HepG2 (cell line): ENCODE measurements around the gene COASY. TPM values are rescaled to one million over a fixed set of nuclear protein-coding genes. Genes with fewer than 3 reads are reported as not detected.
A peak's percentile ranks its signal among the peaks of the same experiment; 100 is the strongest.

Experiments
- CEBPG ChIP-seq: IDR thresholded peaks from 2 replicates; pipeline ENCODE4 v1.6.1; 2016
- IKZF4 ChIP-seq: sonication (generic); formaldehyde crosslinking; IDR thresholded peaks from 2 replicates; pipeline ENCODE4 v1.5.1; 2020; ENCODE audit warnings: borderline replicate concordance, mild to moderate bottlenecking, low read depth, missing genetic modification reagents; ENCODE audit errors: not compliant biosample characterization
- JARID2 ChIP-seq: sonication (generic); formaldehyde crosslinking; IDR thresholded peaks from 2 replicates; pipeline ENCODE4 v1.8.1; 2023; ENCODE audit warnings: missing genetic modification reagents, inconsistent platforms; ENCODE audit not compliant: insufficient replicate concordance
- MAFK ChIP-seq, 2 experiments: IDR thresholded peaks in 1 of 2; conservative IDR thresholded peaks in 1 of 2; 2 replicates each; pipeline ENCODE4 v1.6.1; 2011; ENCODE audit warnings: improper control_type of control experiment in 2 of 2, low read length in 2 of 2
- PBX3 ChIP-seq: sonication (generic); formaldehyde crosslinking; IDR thresholded peaks from 2 replicates; pipeline ENCODE4 v1.8.1; 2023; ENCODE audit warnings: missing genetic modification reagents, inconsistent platforms, borderline replicate concordance
- POGK ChIP-seq: sonication (generic); formaldehyde crosslinking; conservative IDR thresholded peaks from 2 replicates; pipeline ENCODE4 v1.8.0; 2022; ENCODE audit warnings: mild to moderate bottlenecking, moderate library complexity, missing genetic modification reagents
- PRDM10 ChIP-seq: sonication (generic); formaldehyde crosslinking; IDR thresholded peaks from 2 replicates; pipeline ENCODE4 v1.4.0; 2020; ENCODE audit warnings: low read depth, missing genetic modification reagents
- SMARCC2 ChIP-seq: fragments of 450-650 bp; IDR thresholded peaks from 2 replicates; pipeline ENCODE4 v1.6.1; 2017; ENCODE audit warnings: antibody characterized with exemption, mild to moderate bottlenecking
- SP1 ChIP-seq, 2 experiments: fragments of 450-650 bp in 1 of 2; sonication (generic) in 1 of 2; formaldehyde crosslinking in 1 of 2; IDR thresholded peaks; 2 replicates each; pipeline versions ENCODE4 v1.4.0 to v1.6.1; 2016 to 2020; ENCODE audit warnings: missing genetic modification reagents in 1 of 2
- SPEN ChIP-seq: sonication (generic); formaldehyde crosslinking; IDR thresholded peaks from 2 replicates; pipeline ENCODE4 v1.5.1; 2020; ENCODE audit warnings: low read depth, mild to moderate bottlenecking, missing genetic modification reagents
- SSRP1 ChIP-seq: IDR thresholded peaks from 2 replicates; pipeline ENCODE4 v1.6.1; 2016; ENCODE audit warnings: control low read depth
- ZBTB2 ChIP-seq: sonication (generic); formaldehyde crosslinking; IDR thresholded peaks from 2 replicates; pipeline ENCODE4 v1.8.0; 2022; ENCODE audit warnings: low read depth, missing genetic modification reagents
- ZBTB49 ChIP-seq: sonication (generic); formaldehyde crosslinking; IDR thresholded peaks from 2 replicates; pipeline ENCODE4 v1.4.0; 2020; ENCODE audit warnings: missing genetic modification reagents, borderline replicate concordance
- ZFP62 ChIP-seq: sonication (generic); formaldehyde crosslinking; IDR thresholded peaks from 2 replicates; pipeline ENCODE4 v1.4.0; 2020; ENCODE audit warnings: missing genetic modification reagents
- ZNF17 ChIP-seq: sonication (generic); formaldehyde crosslinking; IDR thresholded peaks from 2 replicates; pipeline ENCODE4 v1.5.0; 2020; ENCODE audit warnings: mild to moderate bottlenecking, missing genetic modification reagents
- ZNF230 ChIP-seq: sonication (generic); formaldehyde crosslinking; IDR thresholded peaks from 2 replicates; pipeline ENCODE4 v1.4.0; 2020; ENCODE audit warnings: mild to moderate bottlenecking, missing genetic modification reagents
- ZNF713 ChIP-seq: sonication (generic); formaldehyde crosslinking; IDR thresholded peaks from 2 replicates; pipeline ENCODE4 v1.4.0; 2020; ENCODE audit warnings: mild to moderate bottlenecking, missing genetic modification reagents
- ZSCAN20 ChIP-seq: sonication (generic); formaldehyde crosslinking; IDR thresholded peaks from 2 replicates; pipeline ENCODE4 v1.4.0; 2020; ENCODE audit warnings: missing genetic modification reagents, mild to moderate bottlenecking, borderline replicate concordance
- polyA plus RNA-seq, 8 experiments: library from polyadenylated mRNA; depleted of rRNA in 3 of 8; stranded (reverse) in 7 of 8; unstranded in 1 of 8; fragments of >200 nt; fragmentation: Illumina TruSeq in 4 of 8; extraction: Trizol in 4 of 8; gene quantifications; 2 replicates each; pipeline versions ENCODE4 v1.2.1 to v1.2.3, GENCODE V29; 2011 to 2016; ENCODE audit warnings: low read depth in 4 of 8, missing spikeins in 1 of 8, mixed read lengths in 1 of 8; ENCODE audit not compliant: insufficient read depth in 1 of 8
- total RNA-seq, 5 experiments: library from RNA; depleted of rRNA; stranded (reverse); fragments of >200 nt; fragmentation: Illumina TruSeq; extraction: Trizol; gene quantifications; 2 replicates each; pipeline ENCODE4 v1.2.3, GENCODE V29; 2016; ENCODE audit warnings: low read depth in 1 of 5

The COASY gene
- total and polyA plus RNA-seq, 2 of the 13 experiments (the other 11 are each of a cell fraction or from before 2014, with no cell fraction given): 90.7 to 125 TPM

- TF ChIP-seq SP1 (IDR thresholded peaks at IDR 0.05) (no peak), SP1 (CRISPR knock-in tag; IDR thresholded peaks at IDR 0.05) (0 out of 2 replicates have a peak, but pooled peaks have one; percentile 40), PBX3 (CRISPR knock-in tag) (no peak), ZFP62 (CRISPR knock-in tag) (no peak), IKZF4 (CRISPR knock-in tag) (peak; percentile 81), CEBPG (CRISPR knock-in tag) (peak; percentile 81), ZNF17 (CRISPR knock-in tag) (no peak), MAFK (conservative IDR thresholded peaks at IDR 0.05 in 1 of 2, IDR thresholded peaks at IDR 0.05 in 1 of 2; ENCODE audit: low read length in 2 of 2) (no peak), ZBTB49 (no peak), POGK (CRISPR knock-in tag) (0 out of 2 replicates have a peak, but pooled peaks have one; percentile 20), ZSCAN20 (CRISPR knock-in tag) (no peak), SPEN (CRISPR knock-in tag) (peak; percentile 28; the same call in 1 of the 2 replicates), PRDM10 (peak; percentile 81), SSRP1 (CRISPR knock-in tag) (no peak), ZNF230 (CRISPR knock-in tag) (peak; percentile 59; the same call in 1 of the 2 replicates), ZNF713 (peak; percentile 89; the same call in 1 of the 2 replicates), ZBTB2 (no peak), SMARCC2 (no peak), JARID2 (no peak)
These were observed 30.9 kb upstream of the COASY start (continued) for GRCh38 chr17:42530952-42531454.
